ENCODE data around the gene ACCS. TPM values are rescaled to one million over a fixed set of nuclear protein-coding genes. Genes with fewer than 3 reads are reported as not detected.

The ACCS gene
- total RNA-seq, 6 experiments from 2014 or later: 7.3 to 32.2 (median 15.4) TPM

DNA sequence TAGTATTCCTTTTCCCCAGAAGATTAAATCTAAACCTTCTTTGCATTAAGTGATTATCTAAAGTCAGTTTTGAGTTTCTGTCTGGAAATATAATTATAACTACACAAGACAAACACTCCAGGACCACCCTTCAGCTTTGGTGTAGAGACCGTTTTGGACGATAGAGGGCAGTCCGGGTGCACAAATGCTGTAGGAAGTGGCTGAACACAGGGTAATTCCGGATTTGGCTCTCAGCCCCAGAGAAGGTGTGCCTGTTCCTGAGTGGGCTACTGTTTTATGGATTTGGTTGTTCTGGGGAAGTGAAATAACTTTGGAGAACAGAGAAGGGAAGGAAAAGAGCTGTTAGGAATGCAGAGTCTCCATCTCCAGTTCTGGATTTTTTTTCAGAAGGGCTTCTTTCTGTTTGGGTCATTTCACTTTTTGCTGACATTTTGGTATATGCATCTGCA is 44.2 kb downstream of the ACCS start:
- Histone ChIP-seq H3K36me3 (peaks cover 0 to 21% (median 8%) of the 10 kb centered on the region in 4 donors), H3K4me1 (no peaks in the 10 kb centered on the region), H3K4me3 (no peak overlapping the region), H3K27ac (no peak overlapping the region), H3K9me3 (no peaks in the 10 kb centered on the region), H3K27me3 (no peaks in the 10 kb centered on the region)
- peak in 2 of 3 donors; percentile 40 to 56 for DNase-seq
- peak; percentile 89 to 94 (median 90) for ATAC-seq
- intact Hi-C loops (cut with DNase I): loop anchor here in 1 of 2 donors (10.0 kb wide), 1 partner anchor 425 kb away; no protein-coding TSS in a partner anchor
- WGBS (ENCODE audit: insufficient coverage, low coverage, low lambda C conversion rate, missing lambda C conversion rate): 0% methylated on average over 4 of the region's 4 CpGs
- TF ChIP-seq, protein P1, sequence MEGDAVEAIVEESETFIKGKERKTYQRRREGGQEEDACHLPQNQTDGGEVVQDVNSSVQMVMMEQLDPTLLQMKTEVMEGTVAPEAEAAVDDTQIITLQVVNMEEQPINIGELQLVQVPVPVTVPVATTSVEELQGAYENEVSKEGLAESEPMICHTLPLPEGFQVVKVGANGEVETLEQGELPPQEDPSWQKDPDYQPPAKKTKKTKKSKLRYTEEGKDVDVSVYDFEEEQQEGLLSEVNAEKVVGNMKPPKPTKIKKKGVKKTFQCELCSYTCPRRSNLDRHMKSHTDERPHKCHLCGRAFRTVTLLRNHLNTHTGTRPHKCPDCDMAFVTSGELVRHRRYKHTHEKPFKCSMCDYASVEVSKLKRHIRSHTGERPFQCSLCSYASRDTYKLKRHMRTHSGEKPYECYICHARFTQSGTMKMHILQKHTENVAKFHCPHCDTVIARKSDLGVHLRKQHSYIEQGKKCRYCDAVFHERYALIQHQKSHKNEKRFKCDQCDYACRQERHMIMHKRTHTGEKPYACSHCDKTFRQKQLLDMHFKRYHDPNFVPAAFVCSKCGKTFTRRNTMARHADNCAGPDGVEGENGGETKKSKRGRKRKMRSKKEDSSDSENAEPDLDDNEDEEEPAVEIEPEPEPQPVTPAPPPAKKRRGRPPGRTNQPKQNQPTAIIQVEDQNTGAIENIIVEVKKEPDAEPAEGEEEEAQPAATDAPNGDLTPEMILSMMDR (IDR thresholded peaks at IDR 0.05): peak; percentile 61 to 84 (median 68)
- no peak for TF ChIP-seq POLR2A (IDR thresholded peaks at IDR 0.05)

DNA sequence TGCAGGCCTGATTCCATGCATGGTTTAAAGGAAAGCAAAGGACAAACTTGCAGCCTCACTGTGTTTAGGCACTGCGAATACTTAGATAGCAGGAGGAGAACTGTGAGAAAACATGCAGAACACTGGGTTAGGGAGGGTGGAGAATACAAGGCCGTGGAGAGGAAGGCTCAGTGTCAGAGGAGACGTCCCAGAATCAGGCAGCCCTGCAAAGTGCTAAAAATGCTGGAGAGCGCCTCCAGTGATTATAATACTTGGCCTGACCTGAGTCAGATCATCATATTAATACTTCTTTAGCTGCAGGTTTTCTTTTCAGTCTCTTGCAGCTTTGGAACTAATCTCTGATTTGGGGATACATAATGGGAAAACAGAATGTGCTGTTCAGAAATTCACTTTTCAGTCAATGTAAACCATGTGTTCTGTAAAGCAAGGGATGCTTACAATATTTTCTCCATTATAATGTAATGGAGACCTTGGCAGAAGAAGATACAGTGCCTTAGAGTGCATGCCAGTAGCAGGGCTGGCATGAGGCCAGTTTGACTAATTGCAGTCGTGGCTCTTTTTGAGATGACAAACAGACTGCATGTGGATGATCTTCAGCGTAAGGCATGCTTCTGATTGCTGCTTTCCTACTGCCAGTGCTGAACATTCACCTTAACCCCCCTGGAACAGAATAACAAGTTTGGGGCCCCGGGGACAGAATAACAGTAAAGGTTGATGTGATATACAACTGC is 46.2 kb downstream of the ACCS start:
- Histone ChIP-seq H3K4me1 (no peaks in the 10 kb centered on the region), H3K9me3 (no peaks in the 10 kb centered on the region), H3K27ac (no peak overlapping the region), H3K36me3 (peaks cover 0 to 21% (median 8%) of the 10 kb centered on the region in 4 donors), H3K27me3 (no peaks in the 10 kb centered on the region), H3K4me3 (no peak overlapping the region)
- intact Hi-C loops (cut with DNase I): loop anchor here in 1 of 2 donors (10.0 kb wide), 1 partner anchor 423 kb away; no protein-coding TSS in a partner anchor
- TF ChIP-seq POLR2A (IDR thresholded peaks at IDR 0.05): no peak
- TF ChIP-seq, protein P1 (IDR thresholded peaks at IDR 0.05): no peak
- WGBS (ENCODE audit: insufficient coverage, low coverage, low lambda C conversion rate, missing lambda C conversion rate): 77% methylated on average over 7 of the region's 7 CpGs
- ATAC-seq (no peak), DNase-seq (no peak)

DNA sequence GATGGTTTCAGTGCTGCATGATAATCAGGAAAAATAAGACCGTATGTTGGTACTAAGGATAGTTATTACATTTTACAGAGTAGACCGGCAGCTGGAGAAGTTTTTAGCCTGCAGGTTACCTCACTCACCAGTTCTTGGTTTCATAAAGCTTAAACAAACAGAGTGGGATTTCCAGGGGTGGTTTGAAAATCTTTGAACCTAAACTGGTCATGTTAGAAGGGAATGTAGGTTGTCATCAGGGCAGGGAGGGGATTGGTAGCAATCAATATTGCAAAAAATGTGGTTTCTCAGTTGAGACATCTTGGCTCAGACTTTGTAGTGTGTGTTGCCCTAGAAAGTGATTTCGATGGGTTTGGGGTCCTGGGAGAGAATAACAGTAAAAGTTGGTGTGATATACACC is 46.9 kb downstream of the ACCS start:
- Histone ChIP-seq H3K4me3 (no peak overlapping the region), H3K27ac (no peak overlapping the region), H3K27me3 (no peaks in the 10 kb centered on the region), H3K4me1 (no peaks in the 10 kb centered on the region), H3K36me3 (peaks cover 0 to 21% (median 8%) of the 10 kb centered on the region in 4 donors), H3K9me3 (no peaks in the 10 kb centered on the region)
- WGBS (ENCODE audit: insufficient coverage, low coverage, low lambda C conversion rate, missing lambda C conversion rate): 92% methylated on average over 3 of the region's 3 CpGs
- TF ChIP-seq, protein P1 (IDR thresholded peaks at IDR 0.05): no peak
- TF ChIP-seq POLR2A (IDR thresholded peaks at IDR 0.05): no peak
- intact Hi-C loops (cut with DNase I): loop anchor here in 1 of 2 donors (10.0 kb wide), 1 partner anchor 422 kb away; no protein-coding TSS in a partner anchor
- DNase-seq (no peak), ATAC-seq (no peak)

DNA sequence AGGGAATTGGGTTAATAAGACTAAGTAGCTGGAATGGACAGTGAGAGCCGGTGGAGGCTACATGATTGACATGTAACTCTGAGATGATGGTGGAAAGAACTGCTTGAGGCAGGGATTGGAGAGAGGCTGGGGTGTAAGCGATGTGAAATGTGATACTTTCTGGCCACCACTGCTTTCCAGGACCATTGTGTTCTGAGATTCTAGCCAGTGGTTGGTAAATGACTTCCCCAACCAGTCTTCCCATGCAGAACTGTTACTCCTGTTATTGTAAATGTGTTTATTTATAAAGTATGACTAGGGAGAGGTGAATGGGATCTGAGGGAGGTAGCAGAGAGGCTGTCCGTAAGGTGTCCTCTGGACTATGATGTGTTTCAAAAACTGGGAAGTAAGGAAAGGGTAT is 47.5 kb downstream of the ACCS start:
- H3K9me3 ChIP-seq: no peaks in the 10 kb centered on the region
- no peak for ATAC-seq
- no peak overlapping the region for H3K4me3 ChIP-seq
- peaks cover 0 to 18% (median 5%) of the 10 kb centered on the region in 4 donors for H3K36me3 ChIP-seq
- no peaks in the 10 kb centered on the region for H3K4me1 ChIP-seq
- H3K27me3 ChIP-seq: no peaks in the 10 kb centered on the region
- H3K27ac ChIP-seq: no peak overlapping the region
- no peak for DNase-seq
- intact Hi-C loops (cut with DNase I): loop anchor here in 1 of 2 donors (10.0 kb wide), 1 partner anchor 421 kb away; no protein-coding TSS in a partner anchor
- no peak for TF ChIP-seq POLR2A (IDR thresholded peaks at IDR 0.05)
- TF ChIP-seq, protein P1 (IDR thresholded peaks at IDR 0.05): no peak
- WGBS (ENCODE audit: insufficient coverage, low coverage, low lambda C conversion rate, missing lambda C conversion rate): 100% methylated on average over 1 of the region's 3 CpGs
